Endothelial cell (in vitro differentiated cells): Measurements from ENCODE around the gene MBOAT1. TPM values are rescaled to one million over a fixed set of nuclear protein-coding genes. Genes with fewer than 3 reads are reported as not detected.
"Not testable (repeated sequence)": the region's sequence is repeated elsewhere in the genome, so short reads cannot be mapped to it uniquely, and the experiment has no call there.

Experiments
- DNase-seq: peaks from one replicate; pipeline ENCODE4 v3.0.0; 2021; ENCODE audit warnings: low spot score
- H3K27ac Mint-ChIP-seq: one replicate; pipeline ENCODE4 v1.8.0; 2021; ENCODE audit warnings: mixed read lengths, inconsistent platforms; ENCODE audit not compliant: unreplicated experiment
- H3K27me3 Mint-ChIP-seq: one replicate; pipeline ENCODE4 v1.8.0; 2021; ENCODE audit warnings: mild to moderate bottlenecking, moderate library complexity, mixed read lengths, inconsistent platforms; ENCODE audit not compliant: unreplicated experiment
- H3K36me3 Mint-ChIP-seq: one replicate; pipeline ENCODE4 v1.8.0; 2021; ENCODE audit warnings: mild to moderate bottlenecking, low read depth, mixed read lengths, inconsistent platforms; ENCODE audit not compliant: unreplicated experiment
- H3K4me1 Mint-ChIP-seq: one replicate; pipeline ENCODE4 v1.8.0; 2021; ENCODE audit warnings: mild to moderate bottlenecking, mixed read lengths, inconsistent platforms; ENCODE audit not compliant: unreplicated experiment
- H3K4me3 Mint-ChIP-seq: one replicate; pipeline ENCODE4 v1.8.0; 2021; ENCODE audit warnings: mild to moderate bottlenecking, mixed read lengths, inconsistent platforms; ENCODE audit not compliant: unreplicated experiment
- H3K9me3 Mint-ChIP-seq: one replicate; pipeline ENCODE4 v1.8.0; 2021; ENCODE audit warnings: mixed read lengths, inconsistent platforms; ENCODE audit not compliant: unreplicated experiment
- CTCF ChIP-seq: fragments of 200-600 bp; sonication (generic); IDR thresholded peaks from one replicate; pipeline ENCODE4 v1.5.0; 2021; ENCODE audit warnings: antibody characterized with exemption; ENCODE audit not compliant: unreplicated experiment
- total RNA-seq: library from RNA; stranded (reverse); fragmentation: NEBNext Ultra II Directional; extraction: Animal tissue kit (Norgen Biotek cat#: 25700); gene quantifications from one replicate; pipeline ENCODE4 v1.2.1, GENCODE V29; 2021; ENCODE audit not compliant: unreplicated experiment

Gene MBOAT1
- total RNA-seq, 1 donor from 2014 or later = 10.7 TPM

GRCh38 chr6:20154753-20155152 is 57.5 kb downstream of the MBOAT1 start:
- no peaks in the 10 kb centered on the region for H3K9me3 Mint-ChIP-seq
- no peak for TF ChIP-seq CTCF
- no peak overlapping the region for H3K4me3 Mint-ChIP-seq
- DNase-seq = no peak
- H3K4me1 Mint-ChIP-seq = no peaks in the 10 kb centered on the region
- H3K27ac Mint-ChIP-seq = no peak overlapping the region
- no peaks in the 10 kb centered on the region for H3K36me3 Mint-ChIP-seq
- H3K27me3 Mint-ChIP-seq = peaks cover 2% of the 10 kb centered on the region

- H3K9me3 Mint-ChIP-seq = no peaks in the 10 kb centered on the region
- DNase-seq = no peak
- no peak overlapping the region for H3K27ac Mint-ChIP-seq
- peaks cover 2% of the 10 kb centered on the region for H3K27me3 Mint-ChIP-seq
- TF ChIP-seq CTCF = no peak
- no peak overlapping the region for H3K4me3 Mint-ChIP-seq
- H3K4me1 Mint-ChIP-seq = peaks cover 5% of the 10 kb centered on the region
- no peaks in the 10 kb centered on the region for H3K36me3 Mint-ChIP-seq
Observed at GRCh38 chr6:20153194-20153593, 59.1 kb downstream of the MBOAT1 start.

DNA sequence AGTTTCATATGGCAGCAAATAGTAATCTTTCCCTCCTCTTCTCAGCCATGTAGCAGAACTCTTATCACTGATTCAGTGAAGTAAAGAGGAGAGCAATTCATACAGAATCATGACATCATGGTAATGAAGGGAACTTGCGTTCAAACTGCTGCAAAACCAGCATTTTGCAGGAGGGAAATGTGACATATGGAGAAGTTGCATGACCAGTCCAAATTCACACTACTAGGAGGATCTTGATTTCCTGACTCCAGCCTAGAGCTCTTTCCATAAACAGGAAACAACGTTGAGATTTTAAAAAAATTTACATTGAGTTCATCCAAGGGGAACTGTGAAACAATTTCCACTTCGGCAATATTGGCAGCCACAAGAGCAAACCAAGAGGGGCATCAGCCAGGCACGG is 63.8 kb downstream of the MBOAT1 start:
- no peak overlapping the region for H3K27ac Mint-ChIP-seq
- H3K36me3 Mint-ChIP-seq = no peaks in the 10 kb centered on the region
- H3K9me3 Mint-ChIP-seq = no peaks in the 10 kb centered on the region
- H3K4me1 Mint-ChIP-seq = peaks cover 5% of the 10 kb centered on the region
- no peak for TF ChIP-seq CTCF
- no peak for DNase-seq
- H3K27me3 Mint-ChIP-seq = no peaks in the 10 kb centered on the region
- H3K4me3 Mint-ChIP-seq = no peak overlapping the region

GRCh38 chr6:20147469-20147868 is 64.8 kb downstream of the MBOAT1 start:
- Mint-ChIP-seq H3K9me3 (no peaks in the 10 kb centered on the region), H3K4me3 (no peak overlapping the region), H3K27me3 (no peaks in the 10 kb centered on the region), H3K27ac (no peak overlapping the region), H3K4me1 (peaks cover 5% of the 10 kb centered on the region), H3K36me3 (no peaks in the 10 kb centered on the region)
- no peak for TF ChIP-seq CTCF
- DNase-seq = no peak

- H3K4me1 Mint-ChIP-seq, H3K27ac Mint-ChIP-seq, H3K36me3 Mint-ChIP-seq, H3K27me3 Mint-ChIP-seq, DNase-seq, H3K4me3 Mint-ChIP-seq, H3K9me3 Mint-ChIP-seq: not testable (repeated sequence)
Observed at GRCh38 chr6:20146831-20147230, 65.4 kb downstream of the MBOAT1 start.

GRCh38 chr6:20146291-20146690 is 66.0 kb downstream of the MBOAT1 start:
- H3K36me3 Mint-ChIP-seq = no peaks in the 10 kb centered on the region
- H3K9me3 Mint-ChIP-seq = no peaks in the 10 kb centered on the region
- no peak overlapping the region for H3K27ac Mint-ChIP-seq
- no peak for TF ChIP-seq CTCF
- H3K27me3 Mint-ChIP-seq = peaks cover 2% of the 10 kb centered on the region
- no peak overlapping the region for H3K4me3 Mint-ChIP-seq
- H3K4me1 Mint-ChIP-seq = peaks cover 9% of the 10 kb centered on the region
- no peak for DNase-seq
